A673 (cell line): ENCODE measurements around the gene SLMAP. TPM values are rescaled to one million over a fixed set of nuclear protein-coding genes. Genes with fewer than 3 reads are reported as not detected.

Source experiments
- BruUV-seq: library from RNA; stranded (reverse); fragments of 400-500 nt; replicated peaks from 2 replicates; lab custom pipeline; 2021; lab: Mats Ljungman, UMichigan
- CTCF ChIA-PET: fragments of 300-600 bp; sonication (Branson Sonifier 250); formaldehyde crosslinking; loops from one replicate; lab custom pipeline; 2022; ENCODE audit warnings: antibody characterized with exemption; lab: Charles Lee
- POLR2A ChIA-PET: fragments of 300-600 bp; sonication (Branson Sonifier 250); formaldehyde crosslinking; loops from one replicate; lab custom pipeline; 2022; ENCODE audit warnings: antibody characterized with exemption; ENCODE audit not compliant: low non-redundant PET; lab: Charles Lee
- DNase-seq: peaks from one replicate; pipeline ENCODE4 v3.0.0-alpha.2; 2015; ENCODE audit warnings: low spot score
- H3K27ac ChIP-seq: fragments of 200-600 bp; sonication (generic); 2 replicates; pipeline ENCODE4 v1.5.1; 2016; ENCODE audit warnings: mixed run types, low read depth, mild to moderate bottlenecking, mixed read lengths, antibody characterized with exemption, low read length; ENCODE audit not compliant: poor library complexity, severe bottlenecking
- H3K27me3 ChIP-seq: fragments of 200-600 bp; sonication (generic); replicated peaks from 2 replicates; pipeline ENCODE4 v1.6.1; 2017; ENCODE audit warnings: mixed run types, low read depth, mild to moderate bottlenecking, mixed read lengths, antibody characterized with exemption, low read length; ENCODE audit not compliant: insufficient read depth, poor library complexity
- H3K36me3 ChIP-seq: fragments of 200-600 bp; sonication (generic); 2 replicates; pipeline ENCODE4 v1.6.1; 2016; ENCODE audit warnings: mixed run types, mild to moderate bottlenecking, mixed read lengths, antibody characterized with exemption, low read length; ENCODE audit not compliant: insufficient read depth, poor library complexity, severe bottlenecking
- H3K4me1 ChIP-seq: fragments of 200-600 bp; sonication (generic); 2 replicates; pipeline ENCODE4 v1.6.1; 2017; ENCODE audit warnings: mixed run types, mild to moderate bottlenecking, mixed read lengths, antibody characterized with exemption, low read length; ENCODE audit not compliant: insufficient read depth, poor library complexity, severe bottlenecking
- H3K4me3 ChIP-seq: fragments of 200-600 bp; sonication (generic); 2 replicates; pipeline ENCODE4 v1.5.1; 2016; ENCODE audit warnings: low read depth, mixed run types, mild to moderate bottlenecking, mixed read lengths, low read length; ENCODE audit not compliant: poor library complexity, severe bottlenecking
- H3K9me3 ChIP-seq: fragments of 200-600 bp; sonication (generic); 2 replicates; pipeline ENCODE4 v1.6.1; 2016; ENCODE audit warnings: mixed run types, low read depth, mild to moderate bottlenecking, mixed read lengths, antibody characterized with exemption, low read length; ENCODE audit not compliant: poor library complexity, severe bottlenecking
- CTCF ChIP-seq: fragments of 300-800, 200-600 bp; sonication (generic); conservative IDR thresholded peaks from 2 replicates; pipeline ENCODE4 v1.5.1; 2017; ENCODE audit warnings: low read depth, mild to moderate bottlenecking, antibody characterized with exemption, low read length, moderate library complexity, mixed read lengths
- EZH2 ChIP-seq: fragments of 200-600 bp; sonication (generic); IDR thresholded peaks from 2 replicates; pipeline ENCODE4 v1.6.1; 2017; ENCODE audit warnings: borderline replicate concordance, low read depth, mild to moderate bottlenecking, mixed read lengths, antibody characterized with exemption, low read length; ENCODE audit not compliant: poor library complexity, severe bottlenecking
- intact Hi-C: fragments of 100-400 bp; cut with micrococcal nuclease; formaldehyde crosslinking; loops from one replicate; pipeline ENCODE4 v1.10.0; 2022; ENCODE audit not compliant: unreplicated experiment
- total RNA-seq: library from RNA; stranded (reverse); gene quantifications from 2 replicates; pipeline ENCODE4 v1.2.3, GENCODE V29; 2021

Gene SLMAP
- total RNA-seq, 1 experiment from 2014 or later, result 32.4 TPM

- no peak overlapping the region for H3K27ac ChIP-seq
- intact Hi-C loops, result no loop called here
- H3K4me1 ChIP-seq, result no peaks in the 10 kb centered on the region
- no peaks in the 10 kb centered on the region for H3K27me3 ChIP-seq
- CTCF ChIA-PET, result no interaction called here
- BruUV-seq, result no TSS peak
- H3K9me3 ChIP-seq, result no peaks in the 10 kb centered on the region
- POLR2A ChIA-PET, result no interaction called here
- no peak overlapping the region for H3K4me3 ChIP-seq
- TF ChIP-seq CTCF, result no peak
- TF ChIP-seq EZH2, result no peak
- DNase-seq, result no peak
- no peaks in the 10 kb centered on the region for H3K36me3 ChIP-seq
Measured at GRCh38 chr3:57815036-57815435, 58.9 kb downstream of the SLMAP start.

- ChIA-PET CTCF (no interaction called here), POLR2A (no interaction called here)
- intact Hi-C loops, result no loop called here
- Histone ChIP-seq H3K27ac (no peak overlapping the region), H3K4me1 (no peaks in the 10 kb centered on the region), H3K27me3 (no peaks in the 10 kb centered on the region), H3K4me3 (no peak overlapping the region), H3K36me3 (no peaks in the 10 kb centered on the region), H3K9me3 (no peaks in the 10 kb centered on the region)
- DNase-seq, result no peak
- no TSS peak for BruUV-seq
- TF ChIP-seq CTCF (no peak), EZH2 (no peak)
Measured at GRCh38 chr3:57816471-57817095, 60.5 kb downstream of the SLMAP start.

- H3K27ac ChIP-seq, result no peak overlapping the region
- no peaks in the 10 kb centered on the region for H3K9me3 ChIP-seq
- H3K4me3 ChIP-seq, result no peak overlapping the region
- H3K36me3 ChIP-seq, result no peaks in the 10 kb centered on the region
- intact Hi-C loops, result no loop called here
- no peaks in the 10 kb centered on the region for H3K27me3 ChIP-seq
- ChIA-PET CTCF (no interaction called here), POLR2A (no interaction called here)
- H3K4me1 ChIP-seq, result peaks cover 5% of the 10 kb centered on the region
- TF ChIP-seq EZH2, result no peak
- no peak for TF ChIP-seq CTCF
- DNase-seq, result no peak
- no TSS peak for BruUV-seq
Measured at GRCh38 chr3:57818772-57819171, 62.7 kb downstream of the SLMAP start.
